SK-N-SH treated with all-trans-retinoic acid at 6 μM for 48 hours (cell line): ENCODE data around the gene SAYSD1.

ENCODE experiments used
- BACH2 ChIP-seq: fragments of 250-450 bp; sonication (Bioruptor Pico); IDR thresholded peaks from 2 replicates; pipeline ENCODE4 v1.9.0; 2021; ENCODE audit warnings: mild to moderate bottlenecking, borderline replicate concordance
- GLIS3 ChIP-seq: fragments of 250-450 bp; sonication (Bioruptor Pico); IDR thresholded peaks from 2 replicates; pipeline ENCODE4 v1.5.0; 2020; ENCODE audit warnings: mild to moderate bottlenecking, moderate library complexity
- OSR1 ChIP-seq: fragments of 250-450 bp; sonication (Bioruptor Pico); IDR thresholded peaks from 2 replicates; pipeline ENCODE4 v1.8.0; 2022; ENCODE audit warnings: moderate library complexity, mild to moderate bottlenecking, inconsistent platforms
- TOX ChIP-seq: fragments of 250-450 bp; sonication (Bioruptor Pico); IDR thresholded peaks from 2 replicates; pipeline ENCODE4 v1.8.0; 2021; ENCODE audit warnings: mild to moderate bottlenecking, moderate library complexity, borderline replicate concordance
- TSHZ2 ChIP-seq: fragments of 250-450 bp; sonication (Bioruptor Pico); IDR thresholded peaks from 2 replicates; pipeline ENCODE4 v1.5.0; 2020; ENCODE audit warnings: mild to moderate bottlenecking, moderate library complexity
- ZFP3 ChIP-seq: fragments of 250-450 bp; sonication (Bioruptor Pico); IDR thresholded peaks from 2 replicates; pipeline ENCODE4 v1.5.0; 2020; ENCODE audit warnings: mild to moderate bottlenecking, moderate library complexity
- ZFP30 ChIP-seq: fragments of 450-650 bp; formaldehyde crosslinking; IDR thresholded peaks from 2 replicates; pipeline ENCODE4 v1.5.0; 2022; ENCODE audit warnings: mild to moderate bottlenecking, moderate library complexity
- TF ChIP-seq, protein P1 (sequence below): fragments of 250-450 bp; sonication (Bioruptor Pico); IDR thresholded peaks from 2 replicates; pipeline ENCODE4 v1.5.1; 2021; ENCODE audit warnings: mild to moderate bottlenecking, moderate library complexity

GRCh38 chr6:39061588-39061987 is 53.4 kb downstream of the SAYSD1 start:
- no peak for TF ChIP-seq TOX (CRISPR knock-in tag)
- no peak for TF ChIP-seq ZFP30
- no peak for TF ChIP-seq BACH2 (CRISPR knock-in tag)
- TF ChIP-seq OSR1 (CRISPR knock-in tag), result no peak
- TF ChIP-seq TSHZ2 (CRISPR knock-in tag), result no peak
- TF ChIP-seq, protein P1, sequence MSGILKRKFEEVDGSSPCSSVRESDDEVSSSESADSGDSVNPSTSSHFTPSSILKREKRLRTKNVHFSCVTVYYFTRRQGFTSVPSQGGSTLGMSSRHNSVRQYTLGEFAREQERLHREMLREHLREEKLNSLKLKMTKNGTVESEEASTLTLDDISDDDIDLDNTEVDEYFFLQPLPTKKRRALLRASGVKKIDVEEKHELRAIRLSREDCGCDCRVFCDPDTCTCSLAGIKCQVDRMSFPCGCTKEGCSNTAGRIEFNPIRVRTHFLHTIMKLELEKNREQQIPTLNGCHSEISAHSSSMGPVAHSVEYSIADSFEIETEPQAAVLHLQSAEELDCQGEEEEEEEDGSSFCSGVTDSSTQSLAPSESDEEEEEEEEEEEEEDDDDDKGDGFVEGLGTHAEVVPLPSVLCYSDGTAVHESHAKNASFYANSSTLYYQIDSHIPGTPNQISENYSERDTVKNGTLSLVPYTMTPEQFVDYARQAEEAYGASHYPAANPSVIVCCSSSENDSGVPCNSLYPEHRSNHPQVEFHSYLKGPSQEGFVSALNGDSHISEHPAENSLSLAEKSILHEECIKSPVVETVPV (CRISPR knock-in tag), result no peak
- no peak for TF ChIP-seq GLIS3
- no peak for TF ChIP-seq ZFP3
